ENCODE data around the gene TMEM138.

The TMEM138 gene

GRCh38 chr11:61361741-61362541, at the start of gene TMEM138, which contains the start of gene CYB561A3:
TMEM138 (plus strand) TSS chr11:61362374; CDS start chr11:61364391, 2,017 bp downstream.
CYB561A3 (minus strand) TSS chr11:61361882; CDS start chr11:61356713, 5,169 bp downstream.
- DNase-seq, result peak; percentile 89 to 94

GRCh38 chr11:61315260-61315659, 46.9 kb upstream of the TMEM138 start:
- no peak for DNase-seq

- DNase-seq, result no peak
Measured at GRCh38 chr11:61325649-61326414, 36.3 kb upstream of the TMEM138 start.

GRCh38 chr11:61327669-61328071, 34.5 kb upstream of the TMEM138 start:
- DNase-seq, result no peak

GRCh38 chr11:61328351-61328750, 33.8 kb upstream of the TMEM138 start:
- DNase-seq, result no peak

- no peak for DNase-seq
Measured at GRCh38 chr11:61329871-61330270, 32.3 kb upstream of the TMEM138 start.

GRCh38 chr11:61331651-61332050, 30.5 kb upstream of the TMEM138 start:
- no peak for DNase-seq

- DNase-seq, result no peak
Measured at GRCh38 chr11:61332281-61332796, 29.8 kb upstream of the TMEM138 start.

- peak; percentile 87 to 94 for DNase-seq
Measured at GRCh38 chr11:61332797-61333549, 29.2 kb upstream of the TMEM138 start, which contains the start of the genes DDB1 and TKFC. DDB1 (minus strand) TSS chr11:61333105; CDS start chr11:61332968, 137 bp downstream. TKFC (plus strand) TSS chr11:61333228; CDS start chr11:61334729, 1,501 bp downstream.

- DNase-seq, result no peak
Measured at GRCh38 chr11:61333550-61334433, 28.4 kb upstream of the TMEM138 start.

GRCh38 chr11:61334434-61335354, 27.5 kb upstream of the TMEM138 start:
- peak in 1 of 2 experiments; percentile 3 for DNase-seq

GRCh38 chr11:61335355-61335710, 26.8 kb upstream of the TMEM138 start:
- DNase-seq, result no peak

- peak; percentile 62 to 77 for DNase-seq
Measured at GRCh38 chr11:61336171-61336935, 25.8 kb upstream of the TMEM138 start.

GRCh38 chr11:61337706-61338470, 24.3 kb upstream of the TMEM138 start:
- no peak for DNase-seq

- no peak for DNase-seq
Measured at GRCh38 chr11:61338783-61339489, 23.2 kb upstream of the TMEM138 start.

GRCh38 chr11:61339490-61339878, 22.7 kb upstream of the TMEM138 start:
- DNase-seq, result no peak

GRCh38 chr11:61340979-61341378, 21.2 kb upstream of the TMEM138 start:
- DNase-seq, result no peak

GRCh38 chr11:61341706-61342105, 20.5 kb upstream of the TMEM138 start:
- no peak for DNase-seq

All from SHP77 (cell line).